GM12801 (cell line): ENCODE results near the gene ZNF692.

ENCODE experiments used
- TF ChIP-seq, protein P1 (sequence below): IDR thresholded peaks from one replicate; pipeline ENCODE4 v1.5.1; 2011; ENCODE audit warnings: control low read depth; ENCODE audit not compliant: insufficient read length; ENCODE audit errors: extremely low read depth

Gene ZNF692

DNA sequence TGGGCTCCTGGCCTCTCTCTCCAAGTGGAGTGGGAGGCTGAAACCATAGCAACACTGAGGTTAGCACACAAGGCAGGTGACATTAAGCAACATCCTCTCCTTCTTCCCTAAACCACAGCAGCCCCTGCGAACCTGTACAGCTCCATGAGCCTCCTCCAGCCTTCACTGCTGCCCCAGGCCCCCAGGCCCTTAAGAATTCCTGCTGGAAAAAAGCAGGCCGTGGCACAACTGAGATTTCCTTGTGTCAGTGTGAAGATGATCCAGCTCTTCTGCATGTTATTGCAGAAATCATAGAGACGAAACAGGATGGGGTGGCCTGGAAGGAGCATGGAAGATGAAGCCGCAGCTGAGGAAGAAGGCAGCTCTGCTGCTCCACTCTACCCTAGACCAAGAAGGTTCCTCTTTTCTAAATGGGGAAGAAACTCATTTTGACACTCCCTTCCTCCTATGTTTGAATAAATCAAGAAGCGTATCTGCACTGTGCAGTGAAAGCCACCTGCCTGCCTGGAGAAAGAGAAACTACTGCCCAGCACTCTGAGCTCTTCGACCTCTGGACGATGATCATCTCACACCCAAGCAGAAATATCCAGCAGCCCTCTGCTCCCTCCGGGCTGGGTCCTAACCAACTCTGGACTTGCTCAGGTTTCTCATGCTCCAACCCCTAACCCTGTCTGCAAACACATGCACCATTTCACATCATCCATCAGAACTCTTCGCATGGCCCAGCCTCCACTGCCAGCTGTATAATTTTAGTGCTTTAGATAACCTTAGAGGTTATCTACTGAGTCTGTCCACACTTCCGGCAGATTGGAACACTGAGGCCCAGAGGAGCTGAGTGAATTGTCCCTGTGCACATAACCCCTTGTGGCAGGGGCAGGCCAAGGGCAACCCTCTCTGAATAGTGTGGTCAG is 53.9 kb downstream of the ZNF692 start:
- TF ChIP-seq, protein P1, sequence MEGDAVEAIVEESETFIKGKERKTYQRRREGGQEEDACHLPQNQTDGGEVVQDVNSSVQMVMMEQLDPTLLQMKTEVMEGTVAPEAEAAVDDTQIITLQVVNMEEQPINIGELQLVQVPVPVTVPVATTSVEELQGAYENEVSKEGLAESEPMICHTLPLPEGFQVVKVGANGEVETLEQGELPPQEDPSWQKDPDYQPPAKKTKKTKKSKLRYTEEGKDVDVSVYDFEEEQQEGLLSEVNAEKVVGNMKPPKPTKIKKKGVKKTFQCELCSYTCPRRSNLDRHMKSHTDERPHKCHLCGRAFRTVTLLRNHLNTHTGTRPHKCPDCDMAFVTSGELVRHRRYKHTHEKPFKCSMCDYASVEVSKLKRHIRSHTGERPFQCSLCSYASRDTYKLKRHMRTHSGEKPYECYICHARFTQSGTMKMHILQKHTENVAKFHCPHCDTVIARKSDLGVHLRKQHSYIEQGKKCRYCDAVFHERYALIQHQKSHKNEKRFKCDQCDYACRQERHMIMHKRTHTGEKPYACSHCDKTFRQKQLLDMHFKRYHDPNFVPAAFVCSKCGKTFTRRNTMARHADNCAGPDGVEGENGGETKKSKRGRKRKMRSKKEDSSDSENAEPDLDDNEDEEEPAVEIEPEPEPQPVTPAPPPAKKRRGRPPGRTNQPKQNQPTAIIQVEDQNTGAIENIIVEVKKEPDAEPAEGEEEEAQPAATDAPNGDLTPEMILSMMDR = no peak

DNA sequence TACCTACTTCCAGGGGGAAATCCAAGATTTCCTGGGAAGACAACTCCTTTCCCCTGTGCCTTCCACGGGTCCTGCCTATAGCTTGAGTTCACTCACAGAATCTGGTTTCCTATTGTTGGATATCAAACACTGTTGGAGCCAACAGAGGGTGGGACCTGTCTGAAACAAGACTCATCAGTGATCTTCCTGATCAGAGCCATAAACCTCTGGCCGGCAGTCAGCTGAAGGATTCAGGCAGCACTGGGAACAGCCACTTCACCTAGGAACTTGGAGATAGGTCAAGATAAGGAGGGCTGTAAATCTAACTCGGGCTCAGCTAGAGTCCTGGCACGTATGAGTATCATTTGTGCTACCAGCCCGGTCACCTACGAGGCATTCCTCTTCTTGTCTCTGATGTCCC is 56.4 kb downstream of the ZNF692 start:
- TF ChIP-seq, protein P1 = no peak

DNA sequence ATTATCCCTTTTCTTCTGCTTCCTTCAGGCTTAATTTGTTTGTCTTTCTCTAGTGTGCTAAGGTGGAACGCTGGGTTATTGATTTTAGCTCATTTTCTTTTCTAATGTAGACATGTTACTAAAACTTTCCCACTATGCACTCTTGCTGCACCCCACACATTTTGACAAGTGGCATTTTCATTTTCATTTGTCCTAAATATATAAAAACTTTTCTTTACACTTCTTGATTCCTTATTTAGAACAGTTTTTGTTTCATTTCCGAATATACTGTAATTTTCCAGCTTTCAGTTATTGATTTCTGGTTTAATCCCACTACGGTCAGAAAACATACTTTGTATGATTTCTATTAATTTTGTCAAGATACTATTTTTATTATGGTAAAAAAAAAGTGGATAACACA is 58.4 kb downstream of the ZNF692 start:
- TF ChIP-seq, protein P1 = no peak
